T-helper 9 cell (primary cell): Measurements from ENCODE around the gene IP6K2.

Source experiments
- DNase-seq: peaks from one replicate; pipeline ENCODE4 v3.0.0-alpha.2; 2020

IP6K2 gene

DNA sequence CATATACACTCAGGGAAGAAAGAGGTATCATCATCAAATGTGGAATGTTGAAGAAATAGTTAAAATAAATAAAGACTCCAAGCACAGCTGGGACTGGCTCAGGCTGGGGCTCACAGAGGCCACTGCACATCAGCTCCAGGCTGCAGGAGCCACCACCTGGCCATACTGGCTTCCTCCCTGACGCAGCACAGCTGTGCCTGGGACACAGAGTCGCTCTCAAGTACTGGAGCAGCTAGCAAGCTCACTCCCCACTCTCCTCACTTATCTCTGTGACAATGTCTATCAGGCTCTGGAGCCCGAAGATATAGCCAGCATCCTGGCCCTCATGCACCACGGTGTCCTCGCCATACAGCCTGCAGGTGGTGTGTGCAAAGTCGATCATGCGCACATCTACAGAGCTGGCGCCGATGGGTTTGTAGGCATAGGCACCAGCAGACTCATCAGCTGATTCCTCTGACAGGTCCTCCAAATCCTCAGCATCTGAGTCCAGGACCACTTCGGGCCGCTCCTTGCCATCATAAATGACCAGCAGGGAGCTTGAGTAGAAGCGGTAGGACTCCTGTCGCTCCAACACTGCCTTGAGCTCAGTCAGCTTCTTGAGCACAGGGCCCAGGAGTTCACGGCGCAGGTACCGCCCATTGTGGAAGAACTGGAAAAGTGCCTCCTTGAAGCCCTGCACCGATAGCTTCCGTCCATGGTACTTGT lies 28.8 kb downstream of the IP6K2 start:
- no peak for DNase-seq

DNA sequence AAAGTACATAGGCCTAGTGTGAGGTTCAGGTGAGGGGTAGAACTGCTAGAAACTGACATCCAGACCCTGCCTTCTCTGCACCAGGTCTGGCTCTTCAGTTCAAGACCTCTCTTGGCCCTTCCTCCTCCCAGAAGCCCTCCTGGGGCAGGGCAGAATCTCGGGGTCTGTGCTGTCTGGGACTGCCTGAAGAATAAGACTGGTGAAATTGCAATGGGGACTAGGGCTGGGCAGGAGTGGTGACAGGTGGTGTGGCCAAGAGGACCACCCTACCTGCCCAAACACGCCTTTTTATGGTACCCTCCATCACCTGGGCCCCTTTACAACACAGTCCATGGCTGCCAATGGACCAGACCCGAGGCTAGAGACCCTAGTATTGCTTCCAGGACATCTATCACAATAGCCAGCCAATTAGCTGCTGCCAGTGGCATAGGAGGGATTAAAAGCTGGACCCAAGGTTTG lies 29.8 kb downstream of the IP6K2 start:
- DNase-seq = no peak

DNA sequence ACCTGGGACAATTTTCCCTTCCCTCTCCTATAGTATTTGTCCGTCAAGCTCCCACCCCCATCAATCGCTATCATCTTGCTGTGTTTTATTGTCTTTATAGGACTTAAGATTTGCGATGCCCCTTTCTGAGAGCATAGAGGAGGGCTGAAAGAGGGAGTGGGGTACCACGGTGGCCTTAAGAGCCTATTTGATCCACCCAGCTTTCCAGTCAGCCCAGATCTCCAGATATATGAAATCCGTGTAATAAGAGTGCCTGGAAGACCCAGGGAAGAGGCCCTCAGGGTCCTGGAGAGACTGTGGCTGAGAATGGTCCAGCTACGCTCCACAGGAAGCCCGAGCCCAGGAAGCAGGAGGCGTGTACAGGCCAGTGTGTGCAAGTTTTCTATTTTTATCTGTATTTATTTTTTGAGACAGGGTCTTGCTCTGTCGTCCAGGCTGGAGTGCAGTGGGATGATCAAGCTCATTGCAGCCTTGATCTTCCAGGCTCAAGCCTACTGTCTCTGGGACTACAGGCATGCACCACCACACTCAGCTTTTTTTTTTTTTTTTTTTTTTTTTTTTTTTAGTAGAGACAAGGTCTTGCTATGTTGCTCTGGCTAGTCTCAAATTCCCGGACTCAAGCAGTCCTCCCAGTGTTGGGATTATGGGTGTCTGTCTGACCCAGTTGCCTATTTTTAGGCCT lies 30.3 kb downstream of the IP6K2 start:
- DNase-seq = no peak

DNA sequence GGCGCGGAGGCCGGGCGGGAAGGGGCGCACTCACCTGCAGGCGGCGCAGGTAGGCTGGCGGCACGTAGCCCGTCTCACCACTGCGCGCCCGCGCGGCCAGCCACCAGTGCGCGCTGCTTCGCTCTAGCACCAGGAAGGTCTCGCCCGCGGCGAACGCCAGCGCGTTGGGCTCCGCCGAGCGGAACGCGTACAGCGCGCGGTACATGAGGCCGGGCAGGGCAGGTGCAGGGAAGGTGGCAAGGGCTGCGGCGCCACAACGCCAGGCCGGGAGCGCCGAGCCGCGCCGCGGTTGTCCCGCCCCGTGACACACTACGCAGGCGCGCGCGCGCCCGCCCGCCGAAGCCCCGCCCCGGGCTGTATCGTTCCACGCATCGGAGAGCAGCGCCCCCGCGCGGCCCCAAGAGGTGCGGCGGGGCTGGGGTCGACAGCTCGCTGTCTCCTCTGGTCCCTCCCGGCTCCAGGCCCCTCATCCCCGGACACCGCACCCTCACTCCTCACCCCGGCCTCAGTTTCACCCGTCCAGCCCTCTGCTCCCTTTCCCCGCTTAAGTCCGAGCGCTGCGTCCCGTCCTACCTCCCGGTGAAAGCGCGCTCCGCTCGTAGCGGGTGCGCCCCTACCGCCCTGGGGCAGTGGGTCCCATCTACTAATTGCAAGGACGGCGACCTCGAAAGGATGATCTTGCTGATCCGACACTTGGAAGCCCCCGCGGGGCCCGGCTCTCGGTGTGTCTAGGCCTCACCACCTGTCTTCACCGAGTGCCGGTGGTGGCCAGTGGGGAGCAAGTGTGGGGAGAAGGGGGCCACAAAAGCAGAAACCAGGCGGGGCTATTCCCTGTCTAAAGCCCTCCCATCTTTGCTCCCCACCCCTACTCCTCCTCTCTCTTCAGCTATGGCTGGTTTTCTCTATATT lies 31.2 kb downstream of the IP6K2 start, which contains the start of gene NCKIPSD:
TSS of gene NCKIPSD (minus strand) at position 313 of the 909 bp plus-strand sequence. CDS start at position 205, 108 bp downstream.
- peak; percentile 90 for DNase-seq

DNA sequence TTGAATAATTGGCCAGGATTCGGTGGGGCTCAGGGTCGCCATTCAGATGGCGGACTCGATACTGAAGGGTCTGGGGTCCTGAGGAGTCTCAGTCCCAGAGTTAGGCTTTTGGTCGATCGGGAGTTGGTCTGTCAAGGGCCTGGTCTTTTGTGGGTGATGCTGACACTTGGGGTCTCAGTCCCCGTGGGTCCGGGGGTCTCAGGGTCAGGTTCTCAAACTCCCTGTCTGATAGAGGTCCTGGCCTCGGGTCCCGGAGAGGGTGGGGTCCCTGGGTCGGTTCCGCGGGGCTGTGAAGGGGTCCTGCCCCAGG lies 31.8 kb downstream of the IP6K2 start:
- no peak for DNase-seq

DNA sequence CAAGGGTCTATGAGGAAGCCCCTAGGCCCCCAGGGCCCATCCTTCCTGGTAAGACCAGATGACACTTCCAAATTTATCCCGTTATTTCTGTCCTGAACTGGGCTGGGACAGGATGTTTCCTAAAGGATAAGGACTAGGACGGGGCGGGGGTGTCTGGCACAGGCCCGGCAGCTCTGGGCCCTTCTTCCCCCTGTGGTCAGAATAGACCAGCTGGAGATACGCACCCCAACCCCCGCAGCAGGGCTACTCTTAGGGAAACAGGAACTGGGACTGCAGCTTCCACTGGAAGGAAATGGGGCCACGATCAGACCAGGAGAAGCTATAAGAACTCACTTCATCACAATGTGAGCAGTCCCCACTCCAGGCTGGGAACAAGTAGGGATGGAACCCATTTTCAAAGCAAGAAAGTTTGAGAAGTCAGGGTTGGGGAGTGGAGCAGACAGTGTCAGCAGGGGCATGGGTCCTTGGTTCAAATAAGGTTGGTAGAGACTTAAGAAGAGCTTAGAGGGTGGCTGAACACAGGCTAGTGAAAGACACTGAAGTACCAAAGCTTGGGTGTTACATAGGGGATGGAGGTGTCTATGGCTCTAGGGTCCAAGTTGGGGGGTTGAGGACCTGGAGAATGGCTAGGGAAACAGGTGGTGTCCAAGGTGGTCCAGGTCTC lies 32.4 kb downstream of the IP6K2 start:
- no peak for DNase-seq

DNA sequence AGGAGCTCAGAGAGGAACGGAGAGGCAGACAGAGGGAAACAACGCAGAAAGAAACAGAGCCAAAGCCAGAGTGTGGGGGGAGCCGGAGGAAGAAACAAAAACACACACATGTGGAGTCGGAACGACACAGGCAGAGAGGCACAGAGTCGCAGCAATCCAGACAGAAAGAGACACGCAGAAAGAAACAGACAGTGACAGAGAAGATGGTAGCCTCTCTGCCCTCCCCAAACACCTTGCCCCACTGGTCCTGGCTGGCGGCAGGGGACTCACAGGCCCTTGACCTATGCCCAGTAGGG lies 33.0 kb downstream of the IP6K2 start:
- DNase-seq = no peak

DNA sequence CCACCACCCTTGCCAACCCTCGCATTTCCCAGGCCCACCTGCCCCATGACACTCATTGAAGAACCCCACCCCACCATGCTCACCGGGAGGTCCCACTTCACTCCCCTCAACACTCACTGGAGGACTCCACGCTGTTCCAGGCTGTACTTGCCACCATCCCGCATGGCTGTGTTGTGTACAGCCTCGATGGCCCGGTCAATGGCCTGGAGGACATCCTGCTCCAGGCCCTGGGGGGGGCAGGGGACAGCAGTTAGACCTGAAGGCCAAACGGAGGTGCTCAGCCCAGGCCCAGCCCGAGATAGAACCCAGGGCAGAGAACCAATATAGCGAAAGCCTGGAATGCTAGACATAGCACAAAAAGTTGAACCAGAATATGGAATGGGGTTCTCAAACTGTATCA lies 34.2 kb downstream of the IP6K2 start:
- DNase-seq = no peak

DNA sequence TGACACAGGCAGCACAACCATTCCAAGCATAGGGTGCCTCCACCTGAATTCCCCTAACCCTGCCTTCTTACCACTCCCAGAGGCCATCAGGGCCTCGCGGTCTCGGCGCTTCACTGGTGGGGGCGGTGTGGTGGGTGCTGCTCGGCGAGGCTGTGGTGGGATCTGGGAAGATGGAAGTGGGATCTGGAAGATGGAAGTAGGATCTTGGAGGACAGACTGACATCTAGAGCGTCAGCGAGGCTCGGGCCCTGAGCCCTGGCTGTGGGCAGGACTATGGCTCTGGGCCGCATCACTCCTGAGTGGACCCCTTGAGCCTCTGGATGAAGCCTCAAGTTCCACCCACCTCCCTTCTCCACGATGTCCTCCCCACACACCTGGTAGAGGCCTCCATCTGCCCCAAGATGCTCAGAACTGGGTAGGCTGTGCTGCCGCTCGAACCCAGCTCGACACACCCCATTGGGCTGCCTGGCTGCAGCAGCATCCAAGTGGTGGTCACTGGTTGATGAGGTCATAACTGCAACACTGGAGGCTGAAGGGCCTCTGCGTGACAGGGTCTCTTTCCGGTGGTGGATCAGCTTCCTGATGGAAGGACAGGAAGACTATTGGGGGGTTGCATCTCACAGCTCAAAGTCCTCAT lies 34.9 kb downstream of the IP6K2 start:
- DNase-seq = no peak

DNA sequence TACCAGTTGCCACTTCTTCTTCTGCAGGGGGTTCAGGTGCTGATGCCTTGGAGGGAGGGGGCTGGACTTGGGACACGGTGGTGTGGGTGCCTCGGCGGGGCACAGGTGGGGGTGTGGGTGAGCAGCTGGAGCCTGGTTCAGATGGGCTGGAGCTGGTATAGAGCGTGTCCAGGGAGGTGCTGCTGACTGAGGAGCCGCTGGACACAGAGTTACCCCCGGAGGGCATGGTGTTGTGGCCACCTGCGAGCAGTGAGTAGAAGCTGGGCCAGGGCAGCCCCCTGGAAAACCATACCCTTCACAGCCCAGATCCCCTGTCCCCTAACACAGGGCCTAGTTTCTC lies 35.5 kb downstream of the IP6K2 start:
- no peak for DNase-seq

DNA sequence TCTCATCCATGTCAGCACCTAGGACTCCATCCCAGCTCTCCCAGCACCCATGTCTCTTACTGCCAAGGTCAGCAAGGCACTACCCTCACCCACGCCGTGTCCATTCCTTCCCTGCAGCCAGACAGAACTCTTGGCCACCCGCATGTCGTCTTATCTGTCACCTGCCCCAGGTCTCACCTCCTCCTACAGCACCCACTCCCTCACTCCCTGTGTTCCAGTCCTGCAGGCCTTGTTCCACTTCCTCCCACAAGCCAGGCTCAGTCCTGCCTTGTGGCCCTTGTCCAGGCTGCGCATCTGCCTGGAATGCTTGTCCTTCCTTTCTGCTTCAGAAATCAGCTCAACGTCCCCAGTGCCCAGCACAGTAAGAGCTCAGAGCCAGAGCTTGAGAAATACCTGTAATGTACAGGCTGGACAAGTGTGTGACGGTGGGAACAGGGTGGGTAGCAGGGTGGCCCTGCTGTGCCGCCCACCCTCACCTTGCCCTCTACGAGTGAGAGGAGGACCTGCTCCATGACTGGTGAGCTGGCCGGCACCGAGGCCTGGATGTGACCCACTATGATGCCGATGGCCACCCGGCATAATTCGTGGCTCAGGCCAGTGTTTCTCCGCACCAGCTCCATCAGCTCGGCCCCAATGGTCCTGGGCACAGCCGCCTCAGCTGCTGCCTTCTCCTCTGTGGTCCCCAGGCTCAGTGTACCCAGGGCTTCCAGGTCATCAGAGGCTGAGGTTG lies 36.0 kb downstream of the IP6K2 start:
- DNase-seq = no peak

DNA sequence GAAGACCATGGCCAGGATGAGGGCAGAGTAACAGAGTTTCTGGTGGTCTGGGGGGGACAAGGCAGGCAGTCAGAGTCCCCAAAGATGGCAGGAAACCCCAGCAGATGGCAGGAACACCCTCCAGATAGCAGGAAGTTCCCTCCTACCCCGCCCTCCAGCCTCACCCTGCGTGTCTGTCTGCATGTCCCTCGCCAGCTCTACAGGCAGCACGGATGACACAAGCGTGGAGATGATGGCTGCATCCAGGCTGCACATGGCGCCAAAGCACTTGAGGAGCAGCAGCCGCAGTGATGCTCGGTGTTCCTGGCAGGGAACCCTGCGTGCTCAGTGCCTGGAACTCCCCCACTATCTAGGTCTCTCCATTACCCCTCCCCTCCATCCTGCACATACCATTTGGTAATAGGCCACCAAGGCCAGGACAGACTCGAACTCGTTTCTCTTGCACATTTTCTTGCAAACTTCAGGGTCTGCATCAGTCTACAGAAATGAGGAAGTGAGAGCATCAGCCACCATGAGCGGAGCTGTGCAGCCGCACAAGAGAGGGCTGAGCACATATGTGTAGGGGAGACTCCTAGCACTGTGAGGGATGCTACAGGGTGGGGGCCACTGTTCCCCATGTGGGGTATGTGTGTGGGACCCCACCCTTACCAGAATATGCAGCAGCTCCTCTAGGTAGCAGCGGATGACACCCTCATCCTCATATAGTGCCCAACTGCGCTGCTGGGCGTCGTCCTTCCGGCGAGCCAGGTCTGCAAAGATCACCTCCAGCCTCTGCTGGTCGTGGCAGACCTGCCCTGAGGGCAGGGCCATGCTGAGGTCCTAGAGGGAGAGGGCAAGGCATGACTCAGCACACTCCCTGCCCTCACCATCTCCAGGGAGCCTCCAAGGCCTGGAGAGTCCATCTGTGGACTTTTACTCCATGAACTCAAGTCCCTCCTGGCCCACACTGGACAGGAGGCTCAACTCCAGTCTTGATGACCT lies 37.3 kb downstream of the IP6K2 start:
- no peak for DNase-seq

DNA sequence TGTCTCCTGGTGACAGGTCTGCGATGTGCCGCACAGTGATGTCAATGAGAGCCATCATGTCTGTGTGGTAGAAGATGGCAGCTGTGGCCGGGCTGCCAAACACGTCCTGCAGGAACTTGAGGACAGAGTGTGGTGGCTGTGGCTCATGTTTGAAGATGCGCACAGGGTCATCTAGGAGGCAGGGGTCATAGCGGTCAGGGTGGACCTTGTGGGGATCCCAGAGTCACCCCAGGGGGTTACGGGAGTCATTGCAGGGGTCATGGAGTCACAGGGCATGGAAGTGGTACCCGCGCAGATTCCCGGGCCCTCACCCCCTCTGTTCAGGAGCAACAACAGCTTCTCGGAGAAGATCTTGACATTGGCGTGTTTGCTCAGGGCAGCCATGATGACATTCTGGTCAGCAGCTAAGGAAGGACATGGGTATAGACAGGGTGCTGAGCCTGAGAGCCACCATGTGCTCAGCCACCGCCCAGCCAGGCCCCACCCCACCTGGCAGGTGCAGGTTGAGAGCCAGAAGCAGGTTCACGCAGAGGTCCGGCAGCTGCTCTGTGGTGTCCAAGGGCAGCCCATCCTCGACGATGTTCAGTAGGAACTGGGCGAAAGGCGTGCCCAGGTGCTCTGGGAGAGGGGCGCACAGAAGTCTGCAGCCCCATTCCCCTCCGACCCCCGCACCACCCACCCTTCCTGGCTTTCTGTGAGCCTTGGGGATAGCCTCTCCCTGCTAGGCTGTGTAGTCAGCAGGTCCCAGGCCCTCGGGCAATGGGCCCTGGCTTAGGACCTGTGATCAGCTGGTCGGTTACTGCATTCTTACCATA lies 38.2 kb downstream of the IP6K2 start:
- no peak for DNase-seq

DNA sequence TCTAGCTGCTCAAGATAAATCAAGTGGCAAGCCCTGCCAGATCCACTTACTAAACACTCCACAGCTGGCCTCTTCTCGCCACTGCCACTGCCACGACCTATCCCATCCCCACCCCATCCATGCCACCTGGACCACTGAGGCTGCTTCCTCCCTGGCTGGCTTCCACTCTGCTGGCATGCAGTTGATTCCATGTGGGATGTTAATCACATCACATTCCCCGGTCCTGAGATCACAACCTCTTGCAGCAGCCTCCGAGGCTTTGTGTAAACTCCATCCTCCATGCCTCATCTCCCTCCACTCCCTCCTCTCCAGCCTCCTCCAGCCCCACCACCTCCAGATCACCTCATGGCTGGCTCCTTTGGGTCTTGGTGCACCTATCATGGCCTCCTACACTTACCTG lies 39.0 kb downstream of the IP6K2 start:
- DNase-seq = no peak

DNA sequence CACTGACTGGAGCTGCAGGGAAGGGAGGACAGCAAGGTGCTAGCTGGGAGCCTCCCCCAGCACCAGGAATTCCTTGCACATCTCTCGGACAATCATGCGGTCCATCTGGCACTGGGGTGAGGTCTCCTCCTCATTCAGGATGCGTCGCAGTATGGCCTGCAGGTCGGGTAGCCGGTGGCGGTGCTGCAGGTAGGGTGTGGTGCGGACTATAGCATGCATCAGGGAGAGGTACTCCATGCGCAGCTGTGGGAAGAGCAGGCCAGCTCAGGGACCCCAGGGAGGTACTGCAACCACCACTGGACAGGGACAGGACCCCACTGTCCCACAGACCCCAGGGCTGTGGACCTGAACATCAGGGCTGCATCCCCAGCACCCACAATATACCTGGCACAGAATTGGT lies 42.5 kb downstream of the IP6K2 start:
- DNase-seq = no peak

DNA sequence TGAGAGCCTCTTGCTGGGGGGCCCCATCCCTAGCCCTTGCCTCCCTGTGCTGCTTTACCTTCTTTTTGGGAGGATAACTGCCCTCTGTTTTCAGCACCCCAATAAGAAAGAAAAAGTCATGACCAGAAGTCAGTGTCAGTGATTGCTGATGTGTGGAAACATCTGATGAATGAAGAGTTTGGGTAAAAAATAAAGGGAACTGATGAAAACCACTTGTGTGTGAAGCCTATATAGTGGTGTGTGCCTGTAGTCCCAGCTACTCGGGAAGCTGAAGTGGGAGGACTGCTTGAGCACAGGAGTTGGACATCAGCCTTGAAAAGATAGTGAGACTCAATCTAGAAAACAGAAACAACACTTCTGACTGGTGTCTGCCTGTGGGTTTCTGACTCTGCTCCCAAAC lies 44.5 kb downstream of the IP6K2 start:
- DNase-seq = no peak

DNA sequence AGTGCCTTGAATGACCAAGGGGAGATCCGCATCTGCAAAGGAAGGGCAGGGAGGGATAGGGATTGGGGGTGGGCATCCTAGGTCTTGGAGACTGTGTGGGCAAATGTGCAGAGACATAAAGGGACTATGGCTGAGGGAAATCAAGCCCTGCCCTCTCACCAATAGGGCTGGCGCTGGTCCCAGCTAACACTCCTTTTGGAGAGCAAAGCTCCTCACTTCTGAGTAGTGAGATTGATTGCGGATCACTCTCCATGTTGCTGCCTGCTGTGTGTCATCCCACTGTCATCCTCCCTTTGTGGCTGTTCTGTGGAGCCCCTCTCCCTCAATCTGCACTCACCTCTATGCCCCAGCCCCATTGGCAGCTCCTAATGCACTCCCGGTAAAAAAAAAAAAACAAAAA lies 52.1 kb downstream of the IP6K2 start:
- no peak for DNase-seq

DNA sequence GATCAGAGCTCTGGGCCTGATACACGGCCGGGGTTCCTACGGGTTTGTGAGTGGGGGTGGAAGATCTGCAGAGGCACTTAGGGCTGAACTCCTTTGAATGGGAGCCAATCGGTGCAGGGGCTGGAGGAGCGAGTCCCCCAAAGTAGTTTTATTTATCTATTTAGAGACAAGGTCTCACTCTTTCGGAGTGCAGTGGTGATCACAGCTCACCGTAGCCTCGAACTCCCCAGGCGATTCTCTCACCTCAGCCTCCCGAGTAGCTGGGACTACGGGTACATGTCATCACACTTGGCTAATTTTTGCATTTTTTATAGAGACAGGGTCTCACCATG lies 52.7 kb downstream of the IP6K2 start:
- DNase-seq = no peak

DNA sequence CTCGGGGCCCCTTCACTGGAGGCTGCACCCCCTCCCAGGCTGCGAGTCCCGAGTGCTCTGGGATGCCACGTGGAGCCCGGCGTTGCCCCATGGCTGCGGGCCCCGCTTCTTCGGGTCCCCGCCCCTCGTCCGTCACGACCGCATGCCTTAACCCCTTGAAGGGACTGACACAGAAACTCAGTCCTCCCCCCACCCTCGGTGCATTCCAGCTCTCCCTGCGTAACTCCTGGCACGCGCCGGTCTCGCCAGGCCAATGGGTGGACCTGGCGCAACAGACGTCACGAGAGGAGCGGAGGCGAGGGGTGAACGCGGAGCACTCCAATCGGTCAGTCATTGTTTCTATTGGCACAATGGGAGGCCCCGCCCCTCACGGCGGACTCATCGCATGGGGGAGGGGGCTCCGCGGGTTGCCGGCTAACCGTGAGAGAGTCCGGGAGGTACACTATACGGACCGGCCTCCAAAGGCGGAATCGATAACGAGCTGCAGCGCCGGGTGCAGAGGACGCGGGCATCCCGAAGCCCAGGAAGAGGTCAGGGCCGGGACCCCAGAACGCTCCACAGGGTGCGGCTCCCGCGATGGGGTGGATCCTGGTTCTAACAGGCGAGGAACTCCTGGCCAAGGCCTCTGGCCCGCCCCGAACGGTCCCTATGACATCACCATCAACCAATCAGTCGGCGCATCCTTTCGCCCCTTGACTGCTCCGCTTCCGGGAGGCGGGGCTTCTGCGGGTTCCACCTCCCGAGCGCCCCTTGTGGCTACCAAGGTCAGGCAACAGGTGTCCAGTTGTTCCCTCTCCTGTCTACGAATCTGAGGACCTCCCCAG lies 53.3 kb downstream of the IP6K2 start:
- peak; percentile 74 for DNase-seq
